Hematopoietic multipotent progenitor cell treated with erythropoietin and hydrocortisone succinate and interleukin-3 and kit ligand, for 15 days (in vitro differentiated cells): ENCODE results near the gene MTA3.
A peak's percentile ranks its signal among the peaks of the same experiment; 100 is the strongest.
"Not testable (repeated sequence)": the region's sequence is repeated elsewhere in the genome, so short reads cannot be mapped to it uniquely, and the experiment has no call there.

ENCODE experiments used
- DNase-seq: peaks from one replicate; pipeline ENCODE4 v3.0.0-alpha.2; 2015; ENCODE audit warnings: low spot score

The MTA3 gene

DNA sequence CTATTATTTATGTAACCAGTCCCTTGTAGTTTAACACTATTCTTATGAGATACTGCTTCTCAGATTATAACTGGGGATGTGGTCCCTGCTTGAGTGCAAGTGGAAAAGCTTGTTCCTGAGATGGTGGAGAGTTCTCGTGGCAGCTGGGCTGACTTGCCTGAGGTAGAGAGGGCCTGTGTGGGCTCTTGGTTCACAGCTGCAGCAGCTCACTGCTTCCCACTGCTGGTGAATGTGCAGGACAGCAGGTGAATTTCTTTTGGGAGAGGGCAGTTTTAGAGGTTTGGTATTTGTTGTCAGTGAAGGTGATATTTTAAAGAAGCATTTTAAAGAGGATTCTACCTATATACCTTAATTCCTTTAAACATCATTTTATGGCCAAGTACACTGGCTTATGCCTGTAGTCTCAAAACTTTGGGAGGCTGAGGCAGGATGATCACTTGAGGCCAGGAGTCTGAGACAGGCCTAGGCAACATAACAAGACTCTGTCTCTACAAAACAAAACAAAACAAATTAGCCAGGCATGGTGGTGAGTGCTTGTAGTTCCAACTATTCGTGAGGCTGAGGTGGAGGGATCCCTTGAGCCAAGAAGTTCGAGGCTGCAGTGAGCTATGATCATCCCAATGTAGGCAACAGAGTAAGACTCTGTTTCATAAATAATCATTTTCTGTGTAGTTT, 94.8 kb downstream of the MTA3 start:
- peak; percentile 22 for DNase-seq

DNA sequence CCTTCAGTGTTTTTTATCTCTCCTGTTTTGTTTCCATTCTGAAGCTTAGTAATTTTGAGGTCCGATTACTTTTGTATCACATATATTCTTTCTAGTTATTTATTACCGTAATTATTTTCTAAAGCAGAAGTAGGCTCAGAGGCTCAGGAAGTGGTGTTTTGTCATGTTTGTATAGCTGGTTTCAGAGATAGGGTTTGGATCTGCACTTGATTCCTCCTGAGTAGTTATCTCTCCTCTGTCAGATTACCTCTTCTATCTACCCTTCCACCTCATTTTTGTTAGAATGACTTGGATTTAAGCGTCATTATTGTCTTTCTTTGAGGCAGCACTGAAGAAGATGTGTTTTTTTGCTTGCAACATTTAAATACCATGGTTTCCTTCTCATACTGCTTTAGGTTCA, 95.4 kb downstream of the MTA3 start:
- DNase-seq: no peak

DNA sequence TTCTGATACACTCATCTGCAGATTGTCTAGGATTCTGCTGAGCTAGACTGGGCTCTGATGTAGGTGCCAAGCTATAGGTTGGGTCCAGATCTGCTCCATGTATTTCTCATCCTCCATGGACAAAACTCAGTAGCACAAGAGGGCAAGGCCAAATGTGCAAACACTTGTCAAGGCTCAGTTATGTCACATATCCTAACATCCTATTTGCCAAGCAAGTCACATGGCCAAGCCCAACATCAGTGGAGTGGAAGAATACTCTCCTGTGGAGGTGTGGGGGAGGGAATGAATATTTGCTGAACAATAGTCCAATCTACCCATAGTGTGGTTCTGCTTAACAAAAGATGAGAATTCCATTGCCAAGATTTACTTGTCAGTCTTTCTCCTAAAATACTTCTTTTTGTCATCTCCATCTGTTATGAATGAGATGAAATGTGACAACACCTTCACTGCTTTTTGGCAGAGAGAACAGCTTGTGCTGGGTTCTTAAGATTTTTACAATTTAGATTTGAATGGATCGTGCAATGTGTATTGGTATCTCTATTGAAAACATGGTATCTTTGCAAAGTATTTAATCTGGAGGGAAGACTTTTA, 105.7 kb downstream of the MTA3 start:
- DNase-seq: no peak

DNA sequence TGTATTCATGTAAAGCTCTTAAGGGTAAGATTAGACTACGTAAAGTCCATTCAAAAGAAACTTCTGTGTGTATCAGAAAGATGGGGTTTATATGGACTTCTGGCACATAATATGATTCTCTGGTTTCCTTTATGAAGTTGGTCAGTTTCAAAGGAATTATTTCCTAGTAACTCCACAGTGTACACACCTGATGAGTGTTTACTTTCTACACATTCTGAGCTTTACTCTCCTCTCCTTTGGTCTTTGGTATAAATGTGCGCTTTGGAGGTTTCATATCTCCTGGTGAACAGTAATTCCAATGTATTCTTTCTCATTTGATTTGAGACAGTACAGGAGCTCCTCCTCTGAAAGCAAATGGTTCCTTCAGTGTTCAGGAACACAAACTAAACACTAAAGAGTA, 107.4 kb downstream of the MTA3 start:
- DNase-seq: no peak

DNA sequence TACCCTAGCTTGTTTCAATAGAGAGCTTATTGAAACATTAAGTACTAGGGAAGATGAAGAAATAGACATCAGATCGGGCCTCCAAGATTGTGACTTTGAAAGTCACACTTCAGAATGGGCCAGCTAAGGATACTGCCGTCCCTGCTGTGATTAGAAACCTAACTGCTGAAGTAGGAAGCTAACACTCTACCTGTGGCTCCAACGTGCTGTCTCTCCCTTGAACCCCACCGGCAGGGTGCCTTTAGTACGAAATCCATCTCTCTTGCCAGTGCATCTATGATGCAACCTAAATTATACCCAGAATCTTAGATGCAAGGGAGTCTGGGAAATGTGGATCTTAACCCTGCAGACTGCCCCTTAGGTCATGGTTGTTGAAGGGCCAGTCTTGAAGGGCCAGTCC, 116.9 kb downstream of the MTA3 start:
- DNase-seq: no peak

DNA sequence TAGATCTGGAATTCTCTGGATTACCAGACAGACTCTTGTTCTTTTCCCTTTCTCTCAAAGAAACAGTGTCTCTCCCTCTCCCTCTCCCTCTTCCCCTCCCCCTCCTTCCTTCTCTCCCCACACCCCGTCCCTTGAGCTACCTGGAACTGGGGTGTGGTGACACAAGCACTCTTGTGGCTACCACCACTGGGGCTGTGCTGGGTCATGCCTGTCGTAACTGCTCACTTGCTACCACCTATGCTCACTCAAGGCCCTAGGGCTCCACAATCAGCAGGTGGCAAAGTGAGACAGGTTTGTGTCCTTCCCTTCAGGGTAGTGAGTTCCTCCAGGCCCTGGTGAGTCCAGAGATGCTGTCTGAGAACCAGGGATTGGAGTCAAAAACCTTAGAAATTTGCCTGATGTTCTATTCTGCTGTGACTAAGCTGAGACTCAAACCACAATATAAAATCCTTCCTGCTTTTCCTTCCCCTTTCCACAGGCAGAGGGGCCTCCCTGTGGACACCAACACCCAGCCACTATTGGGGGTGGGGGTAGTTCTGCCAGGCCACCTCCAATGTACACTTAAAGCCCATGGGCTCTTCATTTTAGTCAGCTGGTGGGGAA, 124.7 kb downstream of the MTA3 start:
- DNase-seq: no peak

DNA sequence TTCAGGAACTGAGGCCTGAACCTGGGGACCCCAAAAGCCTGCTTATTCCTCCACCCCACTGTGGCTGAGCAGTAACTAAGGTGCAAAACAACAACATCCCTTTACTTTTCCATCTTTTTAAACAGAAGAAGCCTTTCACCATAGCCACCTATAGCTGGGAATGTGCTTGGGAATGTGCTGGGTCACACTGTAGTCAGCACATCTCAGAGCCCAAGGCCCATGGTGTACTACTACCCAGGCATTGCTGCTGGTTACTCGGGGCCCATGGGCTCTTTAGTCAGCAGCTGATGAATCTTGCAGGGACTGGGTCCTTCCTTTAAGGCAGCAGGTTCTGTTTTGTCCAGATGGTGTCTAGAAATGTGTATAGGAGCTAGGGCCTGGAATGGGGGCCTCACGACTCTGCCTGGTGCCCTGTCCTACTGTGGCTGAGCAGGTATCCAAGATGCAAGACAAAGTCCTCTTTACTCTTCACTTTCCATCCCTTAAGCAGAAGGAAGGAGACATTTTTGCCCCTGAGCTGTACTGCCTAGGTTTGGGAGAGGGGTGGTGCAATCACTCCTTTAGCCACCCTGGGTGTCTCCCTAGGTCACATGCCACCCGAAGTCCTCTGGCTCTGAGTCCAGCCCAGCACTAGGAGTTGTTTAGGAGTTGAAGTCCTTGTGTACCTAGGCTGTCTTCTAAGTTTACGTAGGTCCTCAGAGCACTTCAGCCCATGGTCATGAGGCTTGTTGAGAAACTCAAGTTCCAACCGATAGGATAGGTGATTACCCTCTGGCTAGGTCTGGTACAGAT, 125.5 kb downstream of the MTA3 start:
- no peak for DNase-seq

DNA sequence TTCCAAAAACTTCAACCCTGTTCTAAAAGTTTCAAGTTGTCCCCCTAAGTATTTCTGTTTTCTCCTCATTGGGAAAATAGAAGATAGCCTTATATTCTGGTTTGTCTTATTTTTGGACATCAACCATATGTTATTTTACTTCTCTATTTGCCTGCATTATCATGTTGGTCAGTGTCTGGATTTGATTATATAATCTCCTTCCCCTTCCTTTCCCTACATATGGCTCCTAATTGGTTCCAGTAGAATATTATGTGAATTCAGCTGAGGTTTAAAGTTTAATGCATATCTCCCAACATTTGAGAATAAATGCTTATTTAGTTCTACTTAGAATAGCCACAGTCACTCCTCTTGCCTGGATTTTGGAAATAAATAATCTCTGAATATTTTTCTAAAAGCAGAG, 128.6 kb downstream of the MTA3 start:
- no peak for DNase-seq

DNA sequence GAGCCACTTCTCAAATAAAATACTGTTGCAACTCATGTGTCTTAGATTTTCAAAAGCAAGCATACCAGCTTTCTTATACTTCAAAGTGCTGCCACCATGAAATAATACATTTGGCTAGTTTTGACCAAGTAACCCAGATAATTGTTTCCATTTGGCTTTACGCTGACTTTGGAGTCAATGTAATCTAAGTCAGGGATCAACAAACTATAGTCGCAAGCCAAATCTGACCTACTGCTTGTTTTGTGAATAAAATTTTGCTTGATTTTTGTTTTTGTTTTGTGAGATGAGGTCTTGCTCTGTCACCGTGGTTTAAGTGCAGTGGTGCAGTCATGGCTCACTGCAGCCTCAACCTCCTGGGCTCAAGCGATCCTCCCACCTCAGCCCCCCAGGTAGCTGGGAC, 130.5 kb downstream of the MTA3 start:
- DNase-seq: no peak

DNA sequence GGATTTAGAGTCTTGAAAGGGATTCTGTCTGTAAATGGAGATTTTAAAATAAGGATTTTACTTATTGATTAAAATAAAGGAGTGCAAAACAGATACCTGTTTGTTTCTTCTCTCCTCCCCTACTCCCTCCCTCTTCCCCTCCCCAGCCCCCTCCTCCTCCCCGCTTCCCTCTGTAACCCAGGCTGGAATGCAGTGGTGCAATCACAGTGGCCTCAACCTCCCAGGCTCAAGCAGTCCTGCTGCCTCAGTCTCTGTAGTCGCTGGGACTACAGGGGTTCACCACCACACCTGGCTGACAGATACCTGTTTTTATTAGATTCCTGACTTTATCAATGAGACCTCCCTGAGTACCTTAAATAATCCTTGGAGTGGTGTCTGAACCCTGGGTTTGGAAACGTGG, 138.4 kb downstream of the MTA3 start:
- DNase-seq: no peak

DNA sequence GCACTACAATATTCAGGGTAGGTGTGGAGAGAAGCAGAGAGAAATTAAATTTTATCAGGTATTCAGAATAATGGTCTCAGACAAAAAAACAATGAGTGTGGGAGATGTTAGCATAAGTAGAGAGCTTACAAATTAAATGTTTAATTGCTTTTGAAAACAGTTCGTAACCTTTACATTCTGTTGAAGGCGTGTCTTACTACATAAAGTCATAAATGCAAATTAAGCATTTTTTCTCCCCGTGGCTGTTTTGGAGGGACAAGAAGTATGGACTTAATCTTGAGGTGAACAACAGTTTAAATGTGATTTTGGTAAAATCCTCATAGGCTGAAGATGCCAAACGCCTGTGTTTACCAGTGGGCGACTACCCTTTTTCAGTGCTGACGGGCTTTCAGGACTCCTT, 139.7 kb downstream of the MTA3 start:
- no peak for DNase-seq

DNA sequence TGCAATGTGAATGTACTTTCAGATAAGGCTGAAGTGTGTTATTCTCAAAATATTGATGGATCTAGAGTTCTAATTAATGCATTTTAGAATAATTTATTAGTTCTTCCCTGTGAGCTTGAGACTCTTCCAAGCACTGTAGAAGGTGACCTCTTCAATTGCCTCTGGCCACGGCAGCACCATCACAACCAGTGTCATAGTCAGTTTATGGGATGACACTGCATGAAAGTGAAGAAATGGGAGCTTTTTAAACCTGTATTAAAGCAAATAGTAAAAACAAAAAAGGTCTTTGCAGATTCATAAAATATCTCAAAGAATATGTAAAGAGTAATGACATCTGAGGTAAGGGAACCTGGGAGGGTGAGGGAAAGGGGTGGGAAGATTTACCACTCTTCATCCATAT, 143.5 kb downstream of the MTA3 start:
- no peak for DNase-seq

DNA sequence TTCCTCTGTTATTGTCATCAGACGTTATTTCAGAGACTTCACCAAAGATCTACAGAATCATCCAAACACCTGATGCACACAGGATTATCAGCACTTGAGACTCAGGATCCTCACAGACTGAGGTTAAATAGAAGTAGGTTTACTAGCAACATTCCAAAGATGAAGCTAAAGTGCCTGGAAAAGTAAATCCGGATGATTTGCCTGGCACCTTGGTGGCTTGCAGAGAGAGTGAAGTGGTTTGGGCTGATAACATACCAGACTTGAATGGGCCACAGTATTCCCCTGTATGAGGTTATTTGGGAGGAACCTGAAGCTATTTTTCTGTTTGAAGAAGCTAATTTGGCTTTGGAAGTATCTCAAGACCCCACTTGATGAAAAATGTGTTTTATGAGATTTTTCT, 144.5 kb downstream of the MTA3 start:
- DNase-seq: no peak

DNA sequence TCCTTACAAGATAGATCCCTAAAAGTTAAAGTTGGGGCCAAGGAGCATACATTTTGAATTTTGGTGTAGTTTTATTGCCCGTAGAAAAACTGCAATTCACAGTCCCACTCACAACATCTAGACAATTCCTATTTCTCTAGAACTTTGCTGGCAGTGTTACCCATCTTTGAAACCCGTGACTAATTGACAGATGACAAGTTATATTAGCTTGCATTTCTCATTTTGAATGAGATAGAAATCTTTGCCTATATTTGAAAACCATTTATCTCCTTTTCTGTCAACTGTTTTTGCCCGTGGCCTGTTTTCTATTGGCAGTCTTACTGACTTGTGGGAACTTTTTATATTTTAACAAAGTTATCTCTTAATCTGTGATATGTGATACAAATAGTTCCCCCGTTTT, 145.5 kb downstream of the MTA3 start:
- no peak for DNase-seq

DNA sequence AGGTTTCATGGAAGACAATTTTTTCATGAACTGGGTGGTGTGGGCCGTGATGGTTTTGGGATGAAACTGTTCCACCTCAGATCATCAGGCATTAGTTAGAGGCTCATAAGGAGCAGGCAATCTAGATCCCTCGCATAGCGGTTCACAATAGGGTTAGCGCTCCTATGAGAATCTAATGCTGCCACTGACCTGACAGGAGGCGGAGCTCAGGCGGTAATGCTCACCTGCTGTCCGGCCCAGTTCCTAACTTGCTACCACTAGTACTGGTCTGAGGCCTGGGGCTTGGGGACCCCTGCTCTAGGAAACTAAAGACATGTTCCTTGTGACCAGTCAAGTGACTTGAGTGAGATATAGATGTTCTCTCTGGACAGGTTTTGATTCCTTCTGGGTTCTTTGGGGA, 146.3 kb downstream of the MTA3 start:
- no peak for DNase-seq

DNA sequence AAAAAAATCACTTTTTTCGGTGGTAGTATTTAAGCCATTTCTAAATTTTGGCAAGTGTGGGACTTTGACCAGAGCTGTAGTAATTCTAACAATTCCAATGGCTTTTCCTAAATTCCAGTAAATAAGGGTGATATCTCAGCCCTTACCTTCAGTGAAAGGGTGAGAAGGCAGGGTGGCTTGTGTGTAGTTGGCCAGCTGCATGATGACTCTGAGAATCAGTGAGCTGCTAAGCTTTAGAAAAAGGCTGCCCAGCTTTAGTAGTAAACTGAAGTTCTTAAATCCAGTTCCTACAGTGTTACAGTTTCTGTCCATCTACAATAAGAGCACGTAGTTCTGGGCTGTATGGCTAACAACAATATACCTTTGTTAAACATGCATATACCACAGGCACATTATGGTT, 153.5 kb downstream of the MTA3 start:
- no peak for DNase-seq

DNA sequence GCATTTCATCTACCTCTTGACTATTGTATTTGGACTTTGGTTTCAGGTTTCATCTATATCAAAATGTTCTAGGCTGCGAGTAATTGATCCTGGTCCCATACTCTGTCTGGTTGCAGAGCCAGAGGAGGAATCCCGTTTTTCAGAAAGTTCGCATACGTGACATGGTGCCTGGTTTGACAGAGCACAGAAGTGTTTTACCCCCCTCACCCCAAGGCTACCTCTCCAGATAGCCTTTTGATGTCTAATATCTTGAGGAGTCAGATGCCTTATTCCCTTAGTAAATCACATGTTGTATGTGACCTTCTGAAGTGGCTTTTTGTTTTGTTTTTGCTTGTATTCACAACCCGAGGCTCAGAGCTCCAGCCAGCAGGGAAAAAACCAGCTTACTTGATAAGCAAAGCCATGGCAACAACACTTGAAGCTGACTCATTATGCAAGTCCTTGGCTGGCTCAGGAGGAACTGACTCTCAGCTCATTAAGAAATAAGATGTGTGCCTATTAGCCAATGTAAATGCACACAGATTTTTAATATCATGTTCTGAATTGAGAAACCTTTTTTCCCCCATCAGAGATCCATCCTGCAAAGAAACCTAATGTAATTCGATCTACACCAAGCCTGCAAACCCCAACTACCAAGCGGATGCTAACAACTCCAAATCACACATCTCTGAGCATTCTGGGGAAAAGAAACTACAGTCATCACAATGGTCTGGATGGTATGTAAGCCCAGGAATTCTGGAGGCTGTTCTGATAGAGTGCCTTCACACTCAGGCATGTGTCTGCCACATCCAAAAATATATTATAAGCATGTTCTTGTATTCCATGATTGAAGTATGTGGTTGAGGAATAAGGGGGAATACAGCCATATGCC, 154.1 kb downstream of the MTA3 start:
- DNase-seq: no peak

DNA sequence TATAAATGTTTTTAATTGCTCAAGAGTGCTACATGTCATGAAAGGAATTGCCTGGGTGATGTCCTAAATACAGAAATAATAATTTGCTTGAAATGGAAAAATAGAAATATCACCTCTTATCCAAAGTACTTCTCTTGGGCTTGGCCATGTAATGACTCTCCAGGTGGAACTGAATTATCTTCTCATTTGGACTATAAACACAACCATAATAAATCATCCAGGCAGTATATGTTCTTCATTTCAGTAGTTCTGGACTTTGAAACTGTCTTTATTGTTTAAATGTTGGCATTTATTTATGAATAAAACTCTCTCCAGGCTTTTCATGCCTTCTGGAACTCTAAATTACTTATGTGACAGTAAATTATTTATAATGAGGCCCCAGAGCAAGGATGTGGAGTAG, 155.0 kb downstream of the MTA3 start:
- no peak for DNase-seq

DNA sequence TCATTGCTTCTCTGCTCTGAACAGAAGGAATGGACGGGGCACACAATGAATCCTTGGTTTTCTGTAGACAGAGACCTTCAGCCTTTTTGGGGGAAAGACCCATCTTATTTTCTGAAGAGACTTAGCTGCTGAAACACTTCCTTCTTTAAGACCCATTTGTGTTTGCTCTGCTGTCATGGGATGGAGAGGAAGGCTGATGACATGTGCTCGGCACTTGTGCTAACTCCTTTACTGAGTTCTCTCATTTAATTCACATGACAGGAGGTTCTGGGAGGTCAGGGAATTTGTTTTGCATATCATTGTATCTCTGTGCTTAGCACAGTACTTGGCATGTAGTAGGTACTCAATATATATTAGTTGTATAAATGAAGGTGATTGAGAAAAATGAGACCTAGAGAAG, 156.5 kb downstream of the MTA3 start:
- DNase-seq: no peak

DNA sequence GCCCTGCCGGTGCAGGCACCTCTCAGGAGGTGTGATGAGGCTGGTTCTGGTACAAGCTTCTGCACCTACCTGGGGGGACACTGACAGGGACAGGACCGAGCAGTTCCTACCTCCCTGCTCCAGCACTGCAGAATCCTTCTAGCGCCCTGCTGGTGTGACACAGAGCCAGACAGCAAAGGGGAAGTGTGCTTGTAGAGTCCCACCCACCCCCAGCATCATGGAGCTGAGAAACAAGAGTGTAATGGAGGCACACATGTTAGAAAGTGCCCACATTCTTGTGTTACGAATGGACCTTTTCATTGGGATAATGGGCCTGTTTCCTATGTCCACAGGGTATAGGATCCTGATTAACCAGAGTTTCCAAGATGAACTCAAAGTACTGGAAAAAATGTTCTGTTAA, 157.2 kb downstream of the MTA3 start:
- no peak for DNase-seq

DNA sequence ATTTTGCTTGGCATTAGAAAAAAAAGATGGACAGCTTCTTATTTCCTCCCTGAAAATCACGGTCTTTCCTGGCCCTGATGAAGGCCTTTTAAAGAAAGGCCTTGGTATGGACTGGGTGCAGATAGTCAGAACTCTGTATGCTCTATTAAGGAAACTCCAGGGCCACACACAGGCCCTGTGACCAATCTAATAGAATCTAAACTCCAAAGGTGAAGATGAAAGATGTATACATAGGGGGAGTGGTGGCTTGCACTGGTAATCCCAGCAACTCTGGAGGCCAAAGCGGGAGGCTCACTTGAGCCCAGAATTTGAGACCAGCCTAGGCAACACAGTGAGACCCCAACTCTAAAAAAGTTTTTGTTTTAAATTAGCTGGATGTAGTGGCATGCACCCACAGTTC, 158.2 kb downstream of the MTA3 start:
- DNase-seq: no peak

DNA sequence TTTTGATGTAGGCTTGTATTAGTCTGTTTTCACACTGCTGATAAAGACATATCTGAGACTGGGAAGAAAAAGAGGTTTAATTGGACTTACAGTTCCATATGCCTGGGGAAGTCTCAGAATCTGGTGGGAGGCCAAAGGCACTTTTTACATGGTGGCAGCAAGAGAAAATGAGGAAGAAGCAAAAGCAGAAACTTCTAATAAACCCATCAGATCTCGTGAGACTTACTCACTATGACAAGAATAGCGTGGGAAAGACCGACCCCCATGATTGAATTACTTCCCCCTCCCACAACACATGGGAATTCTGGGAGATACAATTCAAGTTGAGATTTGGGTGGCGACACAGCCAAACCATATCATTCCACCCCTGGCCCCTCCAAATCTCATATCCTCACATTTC, 162.9 kb downstream of the MTA3 start:
- DNase-seq: not testable (repeated sequence)
